ENCODE measurements around the gene CRYGD. TPM values are rescaled to one million over a fixed set of nuclear protein-coding genes. Genes with fewer than 3 reads are reported as not detected.

Gene CRYGD
- total RNA-seq, 2 experiments from 2014 or later = not detected

- no peaks in the 10 kb centered on the region for H3K27me3 ChIP-seq (ENCODE audit: control insufficient read depth in 1 of 2, insufficient read depth in 2 of 2, low read length in 2 of 2)
- DNase-seq (no peak), ATAC-seq (ENCODE audit: poor library complexity) (no peak)
- H3K9me3 ChIP-seq (ENCODE audit: control insufficient read depth in 1 of 2, insufficient read depth in 1 of 2, low read length in 2 of 2) = no peaks in the 10 kb centered on the region
- peaks cover 20% of the 10 kb centered on the region for H3K4me1 Mint-ChIP-seq (ENCODE audit: low read depth)
- TF ChIP-seq CTCF (IDR thresholded peaks at IDR 0.05) = no peak
- no peaks in the 10 kb centered on the region for H3K27me3 Mint-ChIP-seq
- no peaks in the 10 kb centered on the region for H3K36me3 Mint-ChIP-seq (ENCODE audit: low read depth)
- no peaks in the 10 kb centered on the region for H3K4me1 ChIP-seq (ENCODE audit: insufficient read depth, low read length)
- intact Hi-C loops (cut with DNase I, micrococcal nuclease) = no loop called here
- H3K9me3 Mint-ChIP-seq = no peaks in the 10 kb centered on the region
- no peak overlapping the region for H3K27ac ChIP-seq (ENCODE audit: low read depth in 1 of 2, low read length in 2 of 2)
- no peaks in the 10 kb centered on the region for H3K36me3 ChIP-seq (ENCODE audit: insufficient read depth, low read length)
- H3K4me3 Mint-ChIP-seq = no peak overlapping the region
- no peak overlapping the region for H3K27ac Mint-ChIP-seq
- POLR2A ChIA-PET = no interaction called here
- H3K4me3 ChIP-seq (ENCODE audit: low read length) = no peak overlapping the region
- CTCF ChIA-PET = no interaction called here
Measured at GRCh38 chr2:208096080-208096479, 28.2 kb downstream of the CRYGD start.

DNA sequence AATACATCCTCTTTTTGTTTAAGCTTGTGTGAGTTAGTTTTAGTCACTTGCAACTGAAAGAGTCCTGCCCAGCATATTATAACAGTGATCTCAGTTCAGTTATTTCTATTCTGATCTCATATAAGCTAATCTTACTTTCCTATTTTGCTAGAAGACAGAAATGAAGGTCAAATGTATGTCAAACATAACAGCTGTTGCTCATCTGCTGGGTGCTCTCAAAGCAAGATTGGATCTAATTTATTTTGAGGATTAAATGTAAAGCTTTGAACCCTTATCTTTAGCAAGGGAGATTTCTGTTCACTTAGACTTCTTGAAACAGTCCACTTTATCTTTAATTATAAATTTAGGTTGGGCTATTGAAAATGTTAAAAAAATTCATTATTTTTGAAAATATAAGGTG lies 31.2 kb downstream of the CRYGD start:
- Histone ChIP-seq H3K4me3 (ENCODE audit: low read length) (no peak overlapping the region), H3K27ac (ENCODE audit: low read depth in 1 of 2, low read length in 2 of 2) (no peak overlapping the region), H3K36me3 (ENCODE audit: insufficient read depth, low read length) (no peaks in the 10 kb centered on the region), H3K4me1 (ENCODE audit: insufficient read depth, low read length) (no peaks in the 10 kb centered on the region), H3K27me3 (ENCODE audit: control insufficient read depth in 1 of 2, insufficient read depth in 2 of 2, low read length in 2 of 2) (no peaks in the 10 kb centered on the region), H3K9me3 (ENCODE audit: control insufficient read depth in 1 of 2, insufficient read depth in 1 of 2, low read length in 2 of 2) (peaks cover 0 to 5% of the 10 kb centered on the region in 2 experiments)
- DNase-seq = no peak
- POLR2A ChIA-PET = no interaction called here
- Mint-ChIP-seq H3K27ac (no peak overlapping the region), H3K4me1 (ENCODE audit: low read depth) (no peaks in the 10 kb centered on the region), H3K9me3 (peaks cover 3% of the 10 kb centered on the region), H3K4me3 (no peak overlapping the region), H3K27me3 (no peaks in the 10 kb centered on the region), H3K36me3 (ENCODE audit: low read depth) (no peaks in the 10 kb centered on the region)
- CTCF ChIA-PET = no interaction called here
- ATAC-seq (ENCODE audit: poor library complexity) = no peak
- intact Hi-C loops (cut with DNase I, micrococcal nuclease) = no loop called here
- TF ChIP-seq CTCF (IDR thresholded peaks at IDR 0.05) = no peak

DNA sequence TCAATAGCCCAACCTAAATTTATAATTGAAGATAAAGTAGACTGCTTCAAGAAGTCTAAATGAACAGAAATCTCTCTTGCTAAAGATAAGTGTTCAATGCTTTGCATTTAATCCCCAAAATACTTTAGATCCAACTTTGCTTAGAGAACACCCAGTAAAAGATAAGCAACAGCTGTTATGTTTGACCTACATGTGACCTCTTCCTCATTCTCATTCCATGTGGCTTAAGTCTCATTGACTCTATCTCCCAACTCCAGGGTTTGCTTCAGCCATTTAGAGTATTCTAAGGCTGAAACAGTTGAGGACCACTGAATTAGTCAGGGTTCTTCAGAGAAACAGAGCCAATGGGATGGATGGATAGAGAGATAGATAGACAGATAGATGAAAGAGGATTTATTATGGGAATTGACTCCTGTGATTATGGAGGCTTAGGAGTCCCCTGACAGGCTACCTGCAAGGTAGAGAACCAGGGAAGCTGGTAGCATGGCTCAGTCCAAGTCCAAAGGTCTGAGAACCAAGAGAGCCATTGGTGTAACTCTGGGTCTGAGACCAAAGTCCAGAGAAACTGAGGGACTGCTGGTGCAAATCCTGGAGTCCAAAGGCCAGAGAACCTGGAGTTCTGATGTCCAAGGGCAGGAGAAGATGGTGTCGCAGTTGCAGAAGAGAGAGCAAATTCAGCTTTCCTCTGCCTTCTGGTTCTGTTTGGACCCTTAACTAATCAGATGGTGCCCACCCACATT lies 32.1 kb downstream of the CRYGD start:
- Mint-ChIP-seq H3K27ac (no peak overlapping the region), H3K4me3 (no peak overlapping the region), H3K4me1 (ENCODE audit: low read depth) (no peaks in the 10 kb centered on the region), H3K27me3 (no peaks in the 10 kb centered on the region), H3K36me3 (ENCODE audit: low read depth) (no peaks in the 10 kb centered on the region), H3K9me3 (peaks cover 3% of the 10 kb centered on the region)
- Histone ChIP-seq H3K4me1 (ENCODE audit: insufficient read depth, low read length) (no peaks in the 10 kb centered on the region), H3K36me3 (ENCODE audit: insufficient read depth, low read length) (no peaks in the 10 kb centered on the region), H3K27me3 (ENCODE audit: control insufficient read depth in 1 of 2, insufficient read depth in 2 of 2, low read length in 2 of 2) (no peaks in the 10 kb centered on the region), H3K4me3 (ENCODE audit: low read length) (no peak overlapping the region), H3K9me3 (ENCODE audit: control insufficient read depth in 1 of 2, insufficient read depth in 1 of 2, low read length in 2 of 2) (peaks cover 0 to 5% of the 10 kb centered on the region in 2 experiments), H3K27ac (ENCODE audit: low read depth in 1 of 2, low read length in 2 of 2) (no peak overlapping the region)
- intact Hi-C loops (cut with DNase I, micrococcal nuclease) = no loop called here
- DNase-seq (no peak), ATAC-seq (ENCODE audit: poor library complexity) (no peak)
- TF ChIP-seq CTCF (IDR thresholded peaks at IDR 0.05) = no peak
- ChIA-PET CTCF (no interaction called here), POLR2A (no interaction called here)
